ENCODE results near the gene CNR2. TPM values are rescaled to one million over a fixed set of nuclear protein-coding genes. Genes with fewer than 3 reads are reported as not detected.
A peak's percentile ranks its signal among the peaks of the same experiment; 100 is the strongest.

Gene CNR2
- total RNA-seq, 1 experiment from 2014 or later = not detected

DNA sequence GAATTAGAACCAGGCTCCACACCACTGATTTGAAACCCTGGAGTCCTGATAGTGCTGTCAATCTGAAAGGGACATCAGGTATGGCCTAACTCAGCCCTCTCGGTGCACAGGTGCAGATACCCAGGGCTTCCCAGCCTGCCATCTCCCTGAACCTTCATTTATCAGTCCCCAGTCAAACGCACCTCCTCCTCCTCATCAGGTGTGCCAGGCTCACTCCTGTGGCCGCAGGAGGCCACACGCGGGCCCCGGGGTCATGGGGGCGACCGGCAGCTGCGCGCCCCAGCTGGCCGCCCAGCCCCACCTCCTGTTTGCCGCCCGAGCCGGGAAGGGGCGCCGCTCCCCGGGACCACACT is 45.6 kb downstream of the CNR2 start:
- H3K79me2 ChIP-seq (ENCODE audit: insufficient read depth, low read length) = no peaks in the 10 kb centered on the region
- H4K20me1 ChIP-seq (ENCODE audit: control insufficient read depth, insufficient read depth, insufficient read length) = no peaks in the 10 kb centered on the region
- H2BK5ac ChIP-seq (ENCODE audit: insufficient read length, low read length) = no peak overlapping the region
- no peak overlapping the region for H2BK12ac ChIP-seq (ENCODE audit: insufficient read length, low read depth, low read length)
- Mint-ChIP-seq H3K36me3 (ENCODE audit: insufficient read depth in 1 of 3, low read depth in 3 of 3) (peaks cover 0 to 6% (median 0%) of the 10 kb centered on the region in 3 experiments; a peak in 2 of 7 replicates), H3K4me1 (peaks cover 5 to 14% of the 10 kb centered on the region in 2 experiments), H3K27me3 (ENCODE audit: low read depth) (peaks cover 38% of the 10 kb centered on the region), H3K27ac (no peak overlapping the region), H3K4me3 (peak overlapping the region; percentile 69 to 84), H3K9me3 (peaks cover 0 to 3% of the 10 kb centered on the region in 2 experiments; a peak in 1 of 5 replicates)
- H3K4me1 ChIP-seq (ENCODE audit: insufficient read depth, low read length) = no peaks in the 10 kb centered on the region
- no peak overlapping the region for H3K9ac ChIP-seq (ENCODE audit: extremely low read depth, insufficient read length, low read length)
- no peaks in the 10 kb centered on the region for H3K79me1 ChIP-seq (ENCODE audit: insufficient read depth, low read depth, low read length, poor library complexity, severe bottlenecking)
- no peak overlapping the region for H3K56ac ChIP-seq (ENCODE audit: insufficient read length, low read depth, low read length)
- H3K14ac ChIP-seq (ENCODE audit: insufficient read depth, low read length) = no peak overlapping the region
- TF ChIP-seq, protein P1, sequence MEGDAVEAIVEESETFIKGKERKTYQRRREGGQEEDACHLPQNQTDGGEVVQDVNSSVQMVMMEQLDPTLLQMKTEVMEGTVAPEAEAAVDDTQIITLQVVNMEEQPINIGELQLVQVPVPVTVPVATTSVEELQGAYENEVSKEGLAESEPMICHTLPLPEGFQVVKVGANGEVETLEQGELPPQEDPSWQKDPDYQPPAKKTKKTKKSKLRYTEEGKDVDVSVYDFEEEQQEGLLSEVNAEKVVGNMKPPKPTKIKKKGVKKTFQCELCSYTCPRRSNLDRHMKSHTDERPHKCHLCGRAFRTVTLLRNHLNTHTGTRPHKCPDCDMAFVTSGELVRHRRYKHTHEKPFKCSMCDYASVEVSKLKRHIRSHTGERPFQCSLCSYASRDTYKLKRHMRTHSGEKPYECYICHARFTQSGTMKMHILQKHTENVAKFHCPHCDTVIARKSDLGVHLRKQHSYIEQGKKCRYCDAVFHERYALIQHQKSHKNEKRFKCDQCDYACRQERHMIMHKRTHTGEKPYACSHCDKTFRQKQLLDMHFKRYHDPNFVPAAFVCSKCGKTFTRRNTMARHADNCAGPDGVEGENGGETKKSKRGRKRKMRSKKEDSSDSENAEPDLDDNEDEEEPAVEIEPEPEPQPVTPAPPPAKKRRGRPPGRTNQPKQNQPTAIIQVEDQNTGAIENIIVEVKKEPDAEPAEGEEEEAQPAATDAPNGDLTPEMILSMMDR (conservative IDR thresholded peaks at IDR 0.05) = no peak
- H3K4me2 ChIP-seq (ENCODE audit: insufficient read depth, insufficient read length, low read length) = peak overlapping the region; percentile 48
- no peak overlapping the region for H3K23ac ChIP-seq (ENCODE audit: insufficient read length, low read depth, low read length)
- no peak overlapping the region for H3K27ac ChIP-seq (ENCODE audit: insufficient read length, low read depth, low read length)
- no CpG with 5 or more reads among the region's 17 CpGs for WGBS (ENCODE audit: extremely low coverage, insufficient read length, low lambda C conversion rate)
- no peak overlapping the region for H2BK20ac ChIP-seq (ENCODE audit: low read depth, low read length, poor library complexity, severe bottlenecking)
- H3K23me2 ChIP-seq (ENCODE audit: insufficient read length, low read depth, low read length, poor library complexity, severe bottlenecking) = peaks cover 6% of the 10 kb centered on the region
- H3T11ph ChIP-seq (ENCODE audit: low read length) = no peak overlapping the region
- no peak overlapping the region for H2AK5ac ChIP-seq (ENCODE audit: insufficient read length, low read length)
- no peak overlapping the region for H4K5ac ChIP-seq (ENCODE audit: insufficient read length, low read depth, low read length)
- H3K27me3 ChIP-seq (ENCODE audit: insufficient read depth, low read length) = peaks cover 3% of the 10 kb centered on the region; the same call in 1 of the 2 replicates
- H2BK15ac ChIP-seq (ENCODE audit: low read depth, low read length) = no peak overlapping the region
- no peak overlapping the region for H2AFZ ChIP-seq (ENCODE audit: low read length)
- no peak overlapping the region for H3K4ac ChIP-seq (ENCODE audit: low read depth, low read length)
- no peaks in the 10 kb centered on the region for H3K9me3 ChIP-seq (ENCODE audit: control insufficient read depth, low read depth, low read length)
- H4K91ac ChIP-seq (ENCODE audit: insufficient read length, low read depth, low read length) = no peak overlapping the region
- H3K18ac ChIP-seq (ENCODE audit: insufficient read length, low read depth, low read length) = no peak overlapping the region
- H2BK120ac ChIP-seq (ENCODE audit: low read depth, low read length, poor library complexity, severe bottlenecking) = no peak overlapping the region
- no peak for DNase-seq
- no peak overlapping the region for H4K8ac ChIP-seq (replicated peaks; ENCODE audit: insufficient read length, low read depth, low read length)
